ENCODE data around the gene CDH5.

Gene CDH5

GRCh38 chr16:66354034-66354909 is 12.2 kb upstream of the CDH5 start:
- no peak for DNase-seq (ENCODE audit: low read depth in 2 of 2)

DNA sequence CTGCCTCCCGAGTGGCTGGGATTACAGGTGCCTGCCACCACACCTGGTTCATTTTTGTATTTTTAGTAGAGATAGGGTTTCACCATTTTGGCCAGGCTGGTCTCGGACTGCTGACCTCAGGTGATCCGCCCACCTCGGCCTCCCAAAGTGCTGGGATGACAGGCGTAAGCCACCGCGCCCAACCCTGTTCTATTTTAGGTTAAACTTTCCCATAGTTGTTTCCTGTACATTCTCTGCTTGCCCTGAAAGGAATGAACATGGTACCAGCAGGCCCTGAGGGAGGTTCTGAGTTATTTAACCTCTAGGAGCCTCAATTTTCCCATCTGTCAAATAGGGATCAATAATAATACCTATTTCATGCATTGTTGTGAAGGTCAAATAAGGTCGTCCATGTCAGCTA is 11.0 kb upstream of the CDH5 start:
- no peak for DNase-seq (ENCODE audit: low read depth in 2 of 2)

DNA sequence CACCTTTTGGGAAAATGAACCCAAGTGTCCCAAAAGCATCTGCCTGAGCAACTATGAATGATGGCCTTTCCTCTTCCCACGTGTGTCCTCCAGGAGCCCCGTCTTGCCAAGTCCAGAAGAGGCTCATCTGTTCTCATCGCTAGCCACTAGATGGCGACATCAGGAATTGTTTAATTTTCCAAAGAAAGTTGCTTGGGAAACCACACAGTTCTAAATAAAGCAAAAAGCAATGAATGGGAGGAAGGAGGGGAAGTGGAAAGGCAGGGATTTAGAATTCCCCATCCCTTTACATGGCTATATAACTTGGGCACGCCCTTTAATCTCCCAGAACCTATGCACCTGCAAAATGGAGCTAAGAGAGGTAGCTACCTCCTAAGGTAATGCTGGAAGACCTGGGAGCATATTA is 9.0 kb upstream of the CDH5 start:
- no peak for DNase-seq (ENCODE audit: low read depth in 2 of 2)

DNA sequence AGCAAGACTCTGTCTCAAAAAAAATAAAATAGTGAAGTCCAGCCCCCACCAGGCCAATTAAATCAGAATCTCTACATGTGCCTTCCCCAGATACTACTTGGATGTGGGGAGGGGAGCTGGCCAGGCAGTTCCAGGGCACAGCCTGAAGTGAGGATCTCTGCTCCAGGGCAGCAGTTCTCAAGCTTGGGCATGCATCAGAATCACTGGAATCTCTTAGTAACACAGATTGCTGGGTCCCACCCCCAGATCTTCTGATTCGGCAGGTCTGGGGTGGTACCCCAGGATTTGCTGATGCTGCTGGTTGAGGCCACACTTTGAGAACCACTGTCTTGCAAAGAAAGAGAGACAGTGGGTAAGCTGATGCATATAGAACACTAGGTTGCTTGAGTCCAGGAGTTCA is 8.3 kb upstream of the CDH5 start:
- no peak for DNase-seq (ENCODE audit: low read depth in 2 of 2)

DNA sequence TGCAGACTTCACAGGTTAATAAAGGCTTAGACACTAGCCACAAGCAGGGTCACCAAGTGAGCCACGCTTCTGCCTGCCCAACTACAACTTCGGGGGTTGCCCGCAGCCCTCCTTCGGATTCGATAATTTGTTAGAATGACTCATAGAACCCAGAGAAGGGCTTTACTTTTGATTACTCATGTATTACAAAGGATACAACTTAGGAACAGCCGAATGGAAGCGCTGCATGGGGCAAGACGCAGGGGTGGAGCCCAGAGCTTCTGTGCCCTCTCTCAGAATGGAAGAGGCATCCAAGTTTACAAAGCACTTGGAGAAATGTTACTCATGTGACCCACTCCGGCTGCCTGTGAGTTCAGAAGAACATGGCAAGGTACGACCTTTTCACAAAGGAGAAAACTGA is 7.5 kb upstream of the CDH5 start:
- no peak for DNase-seq (ENCODE audit: low read depth in 2 of 2)

DNA sequence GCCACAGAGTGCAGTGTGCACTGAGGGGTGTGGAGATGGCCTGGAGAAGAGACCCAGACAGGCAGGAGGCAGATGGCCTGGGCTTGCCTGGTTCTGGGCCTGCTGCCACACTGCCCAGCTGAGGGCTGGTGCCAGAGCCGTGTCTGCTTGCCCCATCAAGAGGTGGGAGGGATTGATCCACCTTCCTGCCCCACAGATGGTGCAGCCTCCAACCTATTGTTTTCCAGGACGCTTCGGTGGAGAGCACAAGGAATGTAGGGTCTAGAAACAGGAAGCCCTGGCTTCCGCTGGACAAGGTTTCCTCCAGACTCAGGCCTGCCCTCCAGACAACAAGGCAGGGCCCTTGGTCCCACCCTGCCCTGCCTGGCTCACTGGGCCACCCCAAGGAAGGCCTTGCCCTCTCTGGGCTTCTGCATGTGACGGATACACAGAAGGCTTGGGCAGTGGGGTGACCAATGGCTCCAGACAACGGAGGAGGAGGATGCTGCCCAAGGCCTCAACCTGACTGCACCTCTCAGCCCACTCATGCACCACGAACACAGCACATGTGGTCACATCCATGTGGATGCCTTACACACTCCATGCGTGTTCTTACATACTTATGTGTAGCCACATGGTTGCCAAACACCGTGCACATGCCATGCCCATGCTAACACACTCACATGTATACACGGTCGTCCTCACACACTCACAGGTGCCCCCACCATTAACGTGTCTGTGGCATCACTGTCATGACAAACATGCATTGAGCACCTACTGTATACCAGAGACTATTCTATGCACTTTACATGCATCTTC is 6.5 kb upstream of the CDH5 start:
- DNase-seq (ENCODE audit: low read depth in 2 of 2): no peak

DNA sequence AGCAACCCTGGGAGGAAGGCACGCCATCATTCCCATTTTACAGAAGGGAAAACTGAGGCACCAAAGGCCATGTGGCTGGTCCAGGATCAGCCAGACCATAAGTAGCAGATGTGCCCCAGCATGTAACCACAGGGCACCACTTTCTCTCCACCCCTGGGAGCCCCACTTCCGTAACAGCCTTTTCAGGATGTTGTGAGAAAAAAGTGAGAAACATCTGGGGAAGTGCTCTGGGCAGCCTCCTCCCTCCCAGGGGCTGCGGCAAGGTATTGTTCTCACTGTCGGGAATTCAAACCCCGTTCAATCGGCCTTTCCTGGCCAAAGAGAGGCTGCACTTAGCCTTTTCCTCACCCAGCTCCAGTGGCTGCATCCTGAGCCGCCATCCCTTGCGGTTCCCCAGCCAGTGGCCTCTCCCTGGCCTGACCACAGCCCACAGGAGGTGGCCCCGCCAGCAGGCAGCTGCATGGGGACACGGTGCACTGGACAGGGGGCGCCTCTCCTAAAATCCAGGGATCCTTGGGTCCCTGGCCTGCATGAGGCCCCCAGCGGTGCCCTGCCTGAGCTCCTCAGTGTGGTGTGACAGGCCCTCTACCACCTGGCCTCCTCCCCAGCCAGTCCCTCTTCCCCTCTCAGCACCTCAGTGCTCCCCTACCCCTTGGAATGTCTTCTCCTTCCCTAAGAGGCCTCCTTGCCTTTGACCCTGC is 5.7 kb upstream of the CDH5 start:
- DNase-seq (ENCODE audit: low read depth in 2 of 2): no peak

DNA sequence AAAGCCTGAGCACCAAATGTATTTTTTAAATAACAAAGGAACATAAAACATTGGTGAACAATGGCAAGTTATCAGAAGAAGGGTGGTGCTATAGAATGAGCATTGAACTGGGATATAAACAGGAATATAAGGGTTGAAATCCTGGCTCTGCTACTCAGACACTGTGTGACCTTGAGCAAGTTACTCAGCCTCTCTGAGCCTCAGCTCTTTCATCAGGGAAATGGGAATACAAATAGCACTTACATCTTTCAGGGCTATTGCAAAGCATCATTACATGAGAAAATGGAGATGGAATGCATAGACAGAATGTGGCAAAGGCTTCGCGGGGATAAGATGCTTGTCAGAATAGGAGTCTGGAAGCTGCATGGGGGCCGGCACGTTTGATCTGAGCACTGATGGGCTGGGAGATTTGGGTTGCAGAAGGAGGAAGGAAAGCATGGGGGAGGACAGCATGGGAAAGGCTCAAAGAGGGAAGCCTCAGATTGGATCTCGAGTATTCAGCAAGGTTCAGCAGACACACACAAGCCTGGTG is 4.8 kb upstream of the CDH5 start:
- DNase-seq (ENCODE audit: low read depth in 2 of 2): no peak

- no peak for DNase-seq (ENCODE audit: low read depth in 2 of 2)
Measured at GRCh38 chr16:66363211-66363777, 3.2 kb upstream of the CDH5 start.

DNA sequence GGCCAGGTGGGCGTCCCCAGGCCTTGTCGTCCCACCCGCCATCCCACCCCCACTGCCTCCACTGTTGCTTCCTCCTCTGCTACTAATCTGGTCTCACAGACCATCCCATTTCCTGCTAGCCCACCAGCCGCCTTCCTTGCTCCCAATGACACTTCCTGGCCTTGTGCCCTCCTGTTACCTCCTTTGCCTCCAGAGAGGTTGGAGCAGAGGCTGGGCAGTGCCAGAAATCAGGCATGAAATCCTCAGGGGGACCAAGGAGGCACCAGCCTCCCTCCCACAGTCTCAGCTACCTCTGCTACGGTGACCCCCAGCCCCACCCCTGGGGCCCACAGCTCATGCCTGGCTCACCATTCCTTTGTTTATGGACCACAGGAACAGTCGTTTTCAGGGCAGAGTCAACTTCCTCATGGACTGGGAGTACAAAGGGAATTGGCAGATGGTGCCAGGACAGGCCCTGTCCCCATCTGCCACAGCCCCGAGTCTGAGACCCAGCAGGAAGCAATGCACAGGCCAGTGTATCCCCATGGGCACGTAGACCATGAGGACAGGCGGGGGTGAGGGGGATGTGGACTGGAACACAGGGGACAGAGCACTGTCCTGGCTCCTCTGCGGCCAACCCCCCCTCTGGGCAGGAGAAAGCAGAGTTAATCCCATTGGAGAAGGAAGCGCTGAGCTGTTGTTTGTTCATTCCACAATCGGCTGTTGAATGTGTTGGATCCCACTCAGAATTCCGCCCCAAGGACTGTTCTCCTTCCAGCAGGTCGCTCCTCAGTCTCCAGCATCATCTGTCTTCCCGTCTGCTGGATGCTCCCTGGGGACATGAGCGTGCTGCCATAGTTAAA is 2.2 kb upstream of the CDH5 start:
- no peak for DNase-seq (ENCODE audit: low read depth in 2 of 2)

DNA sequence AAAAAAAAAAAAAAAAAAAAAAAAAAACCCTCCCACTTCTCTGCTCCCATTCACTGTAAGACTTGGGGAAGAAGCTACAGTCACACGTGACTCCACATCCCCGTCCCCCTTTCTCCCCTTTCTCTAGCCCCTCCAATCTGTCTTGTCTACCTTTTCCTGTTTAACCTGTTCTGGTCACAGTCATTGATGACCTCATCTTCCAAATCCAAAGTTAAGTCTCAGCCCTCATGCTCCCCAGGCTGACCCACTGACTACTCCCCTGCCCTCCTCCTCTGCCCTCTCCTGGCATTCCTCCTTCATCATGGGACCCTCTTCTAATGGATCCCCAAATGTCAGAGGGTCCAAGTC is 1.6 kb upstream of the CDH5 start:
- DNase-seq (ENCODE audit: low read depth in 2 of 2): no peak

- DNase-seq (ENCODE audit: low read depth in 2 of 2): no peak
Measured at GRCh38 chr16:66365651-66366050, 840 bp upstream of the CDH5 start.

DNA sequence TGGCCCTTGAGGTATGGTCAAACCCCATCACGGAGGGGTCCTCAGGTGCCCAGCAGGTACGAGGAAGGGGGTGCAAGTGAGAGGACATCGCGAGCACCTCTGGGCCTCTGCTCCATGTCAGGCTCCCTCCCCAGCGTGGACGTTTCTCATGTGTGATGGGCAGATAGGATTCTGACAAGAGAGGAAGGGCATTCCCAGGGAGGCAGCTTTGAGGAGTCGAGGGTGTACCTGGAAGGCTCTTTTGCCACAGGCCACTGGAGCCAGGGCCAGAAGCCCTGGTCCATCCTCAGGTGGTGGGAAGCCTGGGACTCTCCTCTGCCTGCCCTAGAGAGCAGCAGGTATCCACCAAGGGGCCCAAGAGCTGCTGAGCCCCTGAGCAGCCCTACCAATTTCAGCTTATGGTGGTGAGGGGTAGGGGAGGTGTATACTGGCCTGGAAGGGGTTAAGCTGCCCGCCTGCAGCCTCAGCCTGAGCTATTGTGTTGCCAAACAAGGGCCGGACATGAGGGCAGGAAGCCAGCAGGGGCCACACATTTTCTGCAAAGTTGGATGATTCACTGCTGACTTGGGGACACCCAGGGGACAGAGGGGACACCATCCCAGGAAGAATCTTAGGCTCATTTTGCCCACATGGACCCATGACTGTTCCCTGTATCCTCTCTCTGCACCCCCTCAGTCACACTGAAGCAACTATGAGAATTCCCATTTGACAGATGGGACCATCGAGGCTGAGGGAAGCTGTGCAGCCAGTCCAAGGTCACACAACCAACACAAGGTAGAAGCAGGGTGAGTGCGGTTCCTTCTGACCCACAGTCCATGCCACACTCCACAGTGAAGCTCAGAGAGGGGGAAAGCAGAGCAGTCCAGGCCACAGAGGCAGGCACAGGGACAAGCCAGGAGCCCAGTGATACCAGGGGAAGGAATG is 1.7 kb downstream of the CDH5 start:
- no peak for DNase-seq (ENCODE audit: low read depth in 2 of 2)

GRCh38 chr16:66369055-66369592 is 2.6 kb downstream of the CDH5 start:
- DNase-seq (ENCODE audit: low read depth in 2 of 2): no peak

GRCh38 chr16:66370786-66371684 is 4.5 kb downstream of the CDH5 start:
- no peak for DNase-seq (ENCODE audit: low read depth in 2 of 2)

GRCh38 chr16:66372078-66372897 is 5.8 kb downstream of the CDH5 start:
- DNase-seq (ENCODE audit: low read depth in 2 of 2): no peak

DNA sequence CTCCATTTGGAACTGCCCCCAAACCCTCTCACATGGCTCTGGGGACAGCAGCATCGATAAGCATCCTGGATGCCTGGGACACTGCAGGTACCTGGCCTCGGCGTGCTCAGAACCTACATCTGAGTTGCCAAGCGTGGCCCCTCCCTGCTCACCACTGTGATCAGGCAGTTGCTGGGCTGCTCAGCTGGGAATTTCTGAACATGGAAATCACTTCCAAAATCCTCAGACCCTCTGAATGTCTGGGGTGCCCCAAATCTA is 6.3 kb downstream of the CDH5 start:
- no peak for DNase-seq (ENCODE audit: low read depth in 2 of 2)

DNA sequence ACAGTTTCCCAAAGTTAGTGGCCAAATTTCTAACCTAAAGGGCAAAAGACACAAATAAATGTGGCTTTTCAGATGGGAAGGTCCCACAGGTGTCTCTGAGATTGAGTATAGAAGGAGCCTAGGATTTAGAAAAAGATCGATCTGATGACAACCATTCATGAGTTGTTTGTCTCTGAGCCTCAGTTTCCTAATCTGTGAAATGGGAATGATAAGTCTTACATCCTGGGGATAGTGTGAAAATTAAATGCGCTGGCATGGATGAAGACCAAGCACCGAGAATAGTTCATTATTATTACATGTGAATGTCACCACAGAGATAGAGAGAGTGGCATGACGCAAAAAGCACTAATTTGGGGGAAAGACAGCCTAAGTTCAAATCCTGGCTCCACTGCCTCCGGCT is 7.2 kb downstream of the CDH5 start:
- DNase-seq (ENCODE audit: low read depth in 2 of 2): no peak
